Sciatic nerve (tissue), 2 donors: ENCODE measurements around the gene EIF4E2. TPM values are rescaled to one million over a fixed set of nuclear protein-coding genes. Genes with fewer than 3 reads are reported as not detected.

Experiments
- ATAC-seq: fragments of 200-7000 bp; cut with Tn5 transposase; one replicate; pipeline ENCODE4 v1.9.1; 2020; ENCODE audit warnings: mild to moderate bottlenecking, moderate library complexity
- DNase-seq: peaks from one replicate; pipeline ENCODE4 v3.0.0-alpha.2; 2020; ENCODE audit warnings: low spot score
- intact Hi-C: fragments of 100-400 bp; cut with DNase I; formaldehyde crosslinking; loops from one replicate; pipeline ENCODE4 v1.14.2; 2022
- total RNA-seq: library from RNA; stranded (reverse); fragmentation: NEBNext Ultra II Directional; extraction: Animal tissue kit (Norgen Biotek cat#: 25700); gene quantifications from one replicate; pipeline ENCODE4 v1.2.1, GENCODE V29; 2021
- donor health status: DM: no; HTN: no; CAD: no.
- donor health status: DM: no; HTN: no; CAD: no.

EIF4E2 gene
- total RNA-seq, 1 donor from 2014 or later = 41.0 TPM

- intact Hi-C loops = no loop called here
- DNase-seq (no peak), ATAC-seq (no peak)
Observed at GRCh38 chr2:232581725-232582124, 31.2 kb downstream of the EIF4E2 start.

- no peak for ATAC-seq
- intact Hi-C loops = no loop called here
- DNase-seq = no peak
Observed at GRCh38 chr2:232584238-232584637, 33.7 kb downstream of the EIF4E2 start.

GRCh38 chr2:232586943-232587505 lies 36.5 kb downstream of the EIF4E2 start:
- ATAC-seq (no peak), DNase-seq (no peak)
- intact Hi-C loops = no loop called here

DNA sequence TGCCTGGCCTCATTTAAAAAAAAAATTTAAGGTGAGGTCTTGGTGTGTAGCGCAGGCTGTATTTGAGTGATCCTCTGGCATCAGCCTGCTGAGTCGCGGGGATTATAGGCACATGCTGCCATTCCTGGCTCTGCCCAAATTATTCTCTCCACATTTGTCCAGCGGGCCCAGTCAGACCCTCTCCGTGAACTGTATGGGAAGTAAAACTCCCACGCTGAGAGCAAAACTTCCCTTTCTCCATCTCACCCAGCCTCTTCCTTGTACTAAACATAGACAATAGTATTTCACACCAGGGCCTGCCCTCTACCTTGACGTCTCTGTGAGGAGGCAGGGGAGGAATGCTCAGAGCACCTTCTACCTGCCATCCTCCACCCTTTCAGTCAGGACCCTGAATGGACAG lies 37.0 kb downstream of the EIF4E2 start:
- DNase-seq (no peak), ATAC-seq (peak; percentile 15)
- intact Hi-C loops = no loop called here

- ATAC-seq = peak; percentile 22
- intact Hi-C loops = no loop called here
Observed at GRCh38 chr2:232588031-232588430, 37.5 kb downstream of the EIF4E2 start.

DNA sequence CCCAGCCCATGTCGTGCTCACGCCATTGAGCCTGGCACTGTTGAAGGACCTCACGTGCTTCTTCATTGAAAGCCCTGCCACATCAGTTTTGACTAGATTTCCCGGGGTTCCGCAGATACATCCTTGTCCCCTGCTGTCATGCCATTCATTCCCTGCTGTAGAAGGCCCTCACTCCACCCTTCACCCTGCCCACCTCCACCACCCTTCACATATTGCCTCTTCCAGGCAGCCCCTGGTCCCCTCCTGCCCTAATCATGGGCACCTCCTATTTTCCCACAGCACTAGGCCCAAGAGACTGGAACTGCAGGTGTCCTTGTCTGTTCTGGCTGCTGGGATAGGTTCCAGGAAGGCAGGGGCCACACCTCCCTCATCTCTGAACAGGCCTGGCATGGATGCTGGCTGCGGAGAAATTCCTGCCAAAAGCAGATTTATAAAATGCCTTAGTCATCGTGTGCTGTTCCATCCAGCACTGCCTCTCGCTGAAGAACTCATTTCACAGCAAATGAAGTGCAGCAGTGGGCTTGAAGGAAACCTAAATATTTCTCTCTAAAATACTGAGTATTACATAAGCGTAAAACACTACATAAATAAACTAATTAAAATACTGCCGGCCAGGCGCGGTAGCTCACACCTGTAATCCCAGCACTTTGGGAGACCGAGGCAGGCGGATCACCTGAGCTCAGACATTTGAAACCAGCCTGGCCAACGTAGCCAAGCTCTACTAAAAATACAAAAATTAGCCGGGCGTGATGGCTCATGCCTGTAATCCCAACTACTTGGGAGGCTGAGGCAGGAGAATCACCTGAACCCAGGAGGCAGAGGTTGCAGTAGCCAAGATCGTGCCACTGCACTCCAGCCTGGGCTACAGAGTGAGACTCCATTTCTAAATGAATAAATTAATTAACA lies 38.4 kb downstream of the EIF4E2 start:
- DNase-seq = no peak
- peak; percentile 55 for ATAC-seq
- intact Hi-C loops = no loop called here

More at GRCh38 chr2:232588031-232588430, 37.5 kb downstream of the EIF4E2 start:
- DNase-seq = no peak

DNA sequence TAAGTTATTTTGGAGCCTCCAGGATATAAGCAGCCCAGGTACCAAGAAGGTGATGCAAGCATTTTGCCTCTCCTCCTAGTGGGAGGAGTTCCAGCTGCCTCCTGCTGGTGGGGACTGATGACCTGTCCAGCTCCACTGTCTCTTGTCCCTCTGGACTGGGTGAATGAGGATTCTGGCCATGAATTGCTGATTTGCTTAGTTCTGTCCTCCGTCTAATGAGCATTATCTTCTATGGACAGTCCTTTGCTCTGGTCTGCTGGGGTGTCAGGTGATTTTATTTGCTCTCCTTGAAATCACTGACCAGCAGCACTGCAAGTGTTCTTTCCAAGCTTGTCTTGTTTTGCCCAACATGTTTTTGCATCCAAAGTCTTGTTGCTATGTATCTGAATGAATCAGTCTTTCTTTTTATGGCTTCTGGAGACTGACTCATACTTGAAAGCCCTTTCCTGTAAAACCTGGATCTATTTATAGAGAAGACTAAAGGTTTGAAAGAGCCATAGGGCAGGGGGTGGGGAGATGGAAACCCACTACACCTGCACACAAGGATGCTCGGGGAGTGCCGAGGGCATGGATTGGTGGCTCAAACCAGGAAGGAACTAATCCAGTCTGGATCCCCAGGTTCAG lies 42.4 kb downstream of the EIF4E2 start:
- DNase-seq = no peak
- no peak for ATAC-seq
- intact Hi-C loops = no loop called here

DNA sequence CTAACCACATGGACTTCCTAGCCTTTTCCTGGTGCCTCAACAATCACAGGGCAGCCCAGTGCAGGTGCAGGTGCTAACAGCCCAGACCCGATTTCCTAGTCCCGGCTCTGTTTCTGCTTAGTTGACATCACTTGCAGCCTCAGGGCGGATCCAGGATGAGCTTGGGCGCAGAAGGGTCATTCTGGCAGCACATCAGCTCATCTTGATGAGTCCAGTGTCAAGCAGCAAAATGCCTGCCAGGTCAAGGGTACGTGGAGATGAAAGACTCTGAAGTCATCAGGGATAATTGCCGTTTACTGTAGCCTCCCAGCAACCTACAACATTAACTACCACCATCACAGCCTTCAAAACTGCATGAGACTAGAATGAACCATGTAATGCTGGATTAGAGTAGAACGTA lies 43.5 kb downstream of the EIF4E2 start:
- intact Hi-C loops = no loop called here
- DNase-seq (no peak), ATAC-seq (no peak)

DNA sequence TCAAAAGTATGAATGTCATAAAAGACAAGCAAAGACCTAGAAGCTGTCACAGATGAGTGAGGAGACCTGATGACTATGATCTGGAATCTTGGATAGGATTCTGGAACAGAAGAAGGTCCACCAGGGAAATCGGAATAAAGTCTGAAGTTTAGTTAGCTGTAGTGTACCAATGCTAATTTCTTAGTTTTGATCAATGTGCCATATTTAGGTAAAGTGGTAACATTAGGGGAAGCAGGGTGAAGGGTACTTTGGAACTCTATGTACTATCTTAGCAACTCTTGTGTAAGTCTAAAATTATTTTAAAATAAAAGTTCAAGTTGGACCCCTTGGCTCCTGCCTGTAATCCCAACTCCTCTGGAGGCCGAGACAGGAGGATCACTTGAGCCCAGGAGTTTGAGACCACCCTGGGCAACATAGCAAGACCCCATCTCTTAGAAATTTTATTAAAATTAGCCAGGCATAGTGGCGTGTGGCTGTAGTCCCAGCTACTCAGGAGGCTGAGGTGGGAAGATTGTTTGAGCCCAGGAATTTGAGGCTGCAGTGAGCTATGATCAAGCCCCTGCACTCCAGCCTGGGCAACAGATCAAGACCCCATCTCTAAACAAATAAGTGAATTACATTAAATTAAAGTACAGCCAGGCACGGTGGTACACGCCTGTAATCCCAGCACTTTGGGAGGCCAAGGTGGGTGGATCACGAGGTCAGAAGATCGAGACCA lies 47.0 kb downstream of the EIF4E2 start:
- ATAC-seq (no peak), DNase-seq (no peak)
- intact Hi-C loops = no loop called here

- ATAC-seq (no peak), DNase-seq (no peak)
- intact Hi-C loops = no loop called here
Observed at GRCh38 chr2:232598293-232598692, 47.8 kb downstream of the EIF4E2 start.

DNA sequence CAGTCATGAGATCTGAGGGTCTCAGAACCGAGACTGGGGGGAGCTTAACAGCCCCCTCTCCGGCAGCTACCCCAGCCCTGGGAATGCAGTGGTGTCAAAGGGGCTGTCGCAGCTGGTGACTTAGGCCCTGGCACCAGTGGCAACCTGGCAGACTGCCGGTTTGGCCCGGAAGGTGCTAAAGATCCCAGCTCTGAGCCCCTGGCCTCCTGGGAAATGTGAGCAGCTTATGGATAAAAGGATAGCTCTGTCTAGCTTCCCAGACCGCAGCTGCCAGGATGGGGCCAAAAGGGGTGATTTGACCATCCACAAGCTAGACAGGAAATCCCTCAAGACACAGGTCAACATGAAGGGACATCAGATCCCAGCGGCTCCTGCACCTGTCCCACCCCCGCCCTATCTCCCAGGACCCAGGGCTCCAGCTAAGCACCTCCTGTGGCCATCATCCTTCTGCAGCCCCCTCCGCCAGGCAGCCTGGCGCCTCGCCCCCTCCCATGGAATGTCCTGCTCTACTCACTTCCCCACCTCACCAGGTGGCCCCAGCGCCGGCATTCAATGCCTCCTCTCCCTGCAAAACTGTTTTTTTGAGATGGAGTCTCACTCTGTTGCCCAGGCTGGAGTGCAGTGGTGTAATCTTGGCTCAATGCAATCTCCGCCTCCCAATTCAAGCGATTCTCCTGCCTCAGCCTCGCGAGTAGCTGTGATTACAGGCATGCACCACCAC lies 49.7 kb downstream of the EIF4E2 start:
- DNase-seq = no peak
- ATAC-seq = no peak
- intact Hi-C loops = loop anchor here (10.0 kb wide), 1 partner anchor 65 kb away; no protein-coding TSS in a partner anchor

DNA sequence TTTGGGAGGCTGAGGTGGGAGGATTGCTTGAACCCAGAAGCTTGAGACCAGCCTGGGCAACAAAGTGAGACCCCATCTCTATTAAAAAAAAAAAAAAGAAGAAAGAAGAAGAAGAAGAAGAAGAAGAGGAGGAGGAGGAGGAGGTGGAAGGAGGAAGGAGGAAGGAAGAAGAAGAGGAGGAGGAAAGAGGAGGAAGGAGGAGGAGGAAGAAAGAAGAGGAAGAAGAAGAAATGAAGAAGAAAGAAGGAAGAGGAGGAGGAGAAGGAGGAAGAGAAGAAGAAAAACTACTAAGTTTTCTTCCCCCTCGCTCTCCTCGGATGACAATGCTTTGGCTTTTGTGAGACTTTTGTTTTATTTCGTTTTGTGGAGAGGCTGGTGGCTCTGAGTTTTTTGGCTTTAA lies 52.8 kb downstream of the EIF4E2 start:
- ATAC-seq (no peak), DNase-seq (no peak)
- intact Hi-C loops = loop anchor here (10.0 kb wide), 1 partner anchor 62 kb away; no protein-coding TSS in a partner anchor

GRCh38 chr2:232604535-232604934 lies 54.0 kb downstream of the EIF4E2 start:
- intact Hi-C loops = loop anchor here (10.0 kb wide), 1 partner anchor 60 kb away; no protein-coding TSS in a partner anchor
- DNase-seq (no peak), ATAC-seq (no peak)

GRCh38 chr2:232607011-232607410 lies 56.5 kb downstream of the EIF4E2 start:
- DNase-seq (no peak), ATAC-seq (no peak)
- intact Hi-C loops = loop anchor here (10.0 kb wide), 1 partner anchor 58 kb away; no protein-coding TSS in a partner anchor

DNA sequence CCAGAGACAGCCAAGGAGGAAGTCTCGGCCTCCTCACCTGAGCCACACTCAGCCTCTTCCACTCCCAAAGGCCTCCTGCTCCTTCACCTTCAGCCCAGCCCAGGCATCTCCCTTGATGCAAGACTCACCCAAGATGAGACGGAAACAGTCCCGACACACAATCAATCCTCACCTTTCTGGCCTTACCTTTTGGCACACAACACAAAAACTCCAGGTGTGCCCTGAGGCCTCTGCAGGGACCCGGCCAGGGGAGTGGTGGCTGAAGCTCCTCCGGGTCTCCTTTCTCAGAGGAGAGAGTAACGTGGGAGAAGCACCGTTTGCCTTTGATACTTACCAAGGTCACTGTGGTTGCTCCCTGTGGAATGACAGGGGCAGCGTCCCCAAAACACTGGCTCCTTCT lies 59.1 kb downstream of the EIF4E2 start:
- ATAC-seq (no peak), DNase-seq (no peak)
- intact Hi-C loops = loop anchor here (10.0 kb wide), 1 partner anchor 55 kb away; no protein-coding TSS in a partner anchor

DNA sequence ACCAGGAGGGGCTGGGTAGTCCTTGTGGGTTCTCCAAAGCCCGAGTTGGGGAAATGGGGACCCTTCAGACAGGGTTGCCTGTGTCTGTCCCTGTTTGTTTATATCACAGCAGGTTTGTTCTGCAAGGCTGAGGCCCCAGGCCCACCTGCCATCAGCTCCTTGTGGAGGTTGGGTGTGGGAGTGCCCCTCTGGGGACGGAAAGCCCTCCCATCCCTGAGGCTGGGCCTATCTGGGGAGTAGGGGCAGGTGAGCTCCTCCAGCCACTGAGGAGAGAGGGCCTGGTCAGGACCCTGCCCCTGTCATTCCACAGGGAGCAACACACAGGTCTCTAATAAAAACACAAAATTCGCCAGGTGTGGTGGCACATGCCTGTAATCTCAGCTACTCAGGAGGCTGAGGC lies 59.6 kb downstream of the EIF4E2 start:
- ATAC-seq (no peak), DNase-seq (no peak)
- intact Hi-C loops = no loop called here

DNA sequence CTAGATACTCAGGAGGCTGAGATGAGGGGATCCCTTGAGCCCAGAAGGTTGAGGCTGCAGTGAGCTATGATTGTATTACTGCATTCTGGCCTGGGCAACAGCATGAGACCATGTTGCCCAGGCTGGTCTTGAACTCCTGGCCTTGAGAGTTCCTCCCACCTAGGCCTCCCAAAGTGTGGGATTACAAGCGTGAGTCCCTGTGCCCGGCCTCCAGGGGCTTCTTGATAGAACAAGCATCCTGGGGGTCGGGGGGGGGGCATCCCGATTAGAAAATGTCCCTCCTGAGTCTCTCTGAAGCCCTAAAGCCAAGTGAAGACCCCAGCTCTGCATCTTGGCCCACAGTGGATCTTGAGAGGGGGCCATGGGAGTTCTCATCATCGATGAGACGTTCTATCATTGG lies 60.6 kb downstream of the EIF4E2 start:
- no peak for ATAC-seq
- no peak for DNase-seq
- intact Hi-C loops = no loop called here

GRCh38 chr2:232611559-232612218 lies 61.2 kb downstream of the EIF4E2 start:
- DNase-seq (peak; percentile 79), ATAC-seq (peak; percentile 71)
- intact Hi-C loops = no loop called here
